Stimulated activated naive CD8-positive, alpha-beta T cell treated with anti-CD3 and anti-CD28 coated beads, Interleukin-15, Interleukin-2, amounts not matched to agents 100 U/mL and 50 U/mL, for 24 hours (primary cell): Measurements from ENCODE around the gene SLC9A3.
A peak's percentile ranks its signal among the peaks of the same experiment; 100 is the strongest.
"Not testable (repeated sequence)": the region's sequence is repeated elsewhere in the genome, so short reads cannot be mapped to it uniquely, and the experiment has no call there.

Experiments used
- ATAC-seq: fragments of 150-1000 bp; cut with Tn5 transposase; one replicate; pipeline ENCODE4 v1.10.0; 2021
- DNase-seq: peaks from one replicate; pipeline ENCODE4 v3.0.0; 2021

SLC9A3 gene

DNA sequence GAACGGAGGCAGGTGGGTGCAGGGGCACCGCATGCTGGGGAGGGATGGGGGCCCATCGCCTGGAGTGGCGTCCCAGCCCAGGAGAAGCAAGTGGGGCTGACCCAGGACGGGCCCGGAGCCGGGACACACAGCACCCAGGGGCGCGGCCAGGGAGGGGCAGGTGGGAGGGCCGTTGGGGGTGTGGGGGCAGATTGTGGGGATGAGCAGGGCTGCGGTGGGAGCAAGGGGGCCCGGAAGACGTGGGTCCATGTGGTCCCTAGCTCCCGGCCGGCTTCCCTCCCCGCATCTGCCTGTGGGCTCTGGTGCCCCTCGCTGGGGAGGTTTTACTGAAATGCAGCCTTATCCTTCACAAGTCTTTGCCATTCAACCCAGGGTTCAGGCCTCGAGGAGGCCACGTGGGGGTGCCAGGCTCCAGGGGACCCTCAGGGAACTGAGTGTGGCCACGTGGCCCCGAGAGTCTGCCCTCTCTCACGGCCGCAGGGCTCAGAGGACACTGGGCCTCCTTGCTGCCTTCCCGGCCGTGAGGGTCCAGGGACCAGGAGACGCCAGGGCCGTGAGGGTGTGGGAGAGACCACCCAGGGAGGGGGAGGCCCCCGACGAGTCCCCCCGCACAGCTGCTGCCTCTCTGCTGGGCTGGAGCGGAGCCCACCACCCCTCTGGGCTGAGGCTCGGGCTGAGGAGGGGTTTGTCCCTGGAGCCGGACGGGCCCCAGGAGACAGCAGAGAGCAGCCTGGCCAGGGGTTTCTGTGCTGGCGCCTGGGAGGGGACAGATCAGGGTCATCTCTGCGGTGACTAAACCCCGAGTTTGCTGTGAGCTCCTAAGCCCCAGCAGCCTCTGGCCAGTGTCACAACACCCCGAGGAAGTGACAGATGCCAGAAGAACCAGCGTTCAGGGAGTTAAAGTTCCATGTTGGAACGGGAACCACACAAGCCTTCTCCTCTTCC lies 35.2 kb downstream of the SLC9A3 start:
- DNase-seq (no peak), ATAC-seq (no peak)

DNA sequence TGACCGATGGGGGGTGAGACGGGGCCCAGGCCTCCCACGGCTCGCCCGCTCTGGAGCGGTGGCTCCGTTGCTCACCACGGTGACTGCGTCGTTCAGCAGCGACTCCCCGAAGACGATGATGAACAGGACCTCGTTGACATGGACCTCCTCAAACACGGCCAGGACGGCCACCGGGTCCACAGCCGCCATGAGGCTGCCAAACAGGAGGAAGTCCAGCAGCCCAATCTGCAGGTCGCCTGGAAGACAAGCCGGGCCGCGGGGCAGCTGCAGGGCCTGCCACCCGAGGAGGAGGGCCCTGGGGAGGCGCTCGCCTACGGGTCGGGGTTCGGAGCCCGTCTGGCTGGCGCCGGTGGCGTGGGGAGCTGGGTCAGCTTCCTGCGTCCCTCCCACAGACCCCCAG lies 36.0 kb downstream of the SLC9A3 start:
- ATAC-seq, result no peak
- no peak for DNase-seq

DNA sequence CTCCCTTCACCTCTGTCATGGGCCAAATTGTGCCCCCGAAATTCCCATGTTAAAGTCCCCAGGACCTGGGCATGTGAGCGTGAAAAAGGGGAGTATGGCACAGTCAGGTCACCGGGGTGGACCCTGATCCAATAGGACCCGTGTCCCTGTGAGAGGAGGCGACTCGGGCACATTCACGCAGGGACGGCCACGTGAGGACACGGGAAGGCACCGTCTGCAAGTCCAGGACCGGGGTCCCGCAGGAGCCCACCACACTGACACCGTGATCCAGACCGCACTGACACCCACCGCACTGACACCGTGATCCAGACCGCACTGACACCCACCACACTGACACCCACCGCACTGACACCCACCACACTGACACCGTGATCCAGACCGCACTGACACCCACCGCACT lies 37.7 kb downstream of the SLC9A3 start:
- ATAC-seq, DNase-seq: not testable (repeated sequence)

DNA sequence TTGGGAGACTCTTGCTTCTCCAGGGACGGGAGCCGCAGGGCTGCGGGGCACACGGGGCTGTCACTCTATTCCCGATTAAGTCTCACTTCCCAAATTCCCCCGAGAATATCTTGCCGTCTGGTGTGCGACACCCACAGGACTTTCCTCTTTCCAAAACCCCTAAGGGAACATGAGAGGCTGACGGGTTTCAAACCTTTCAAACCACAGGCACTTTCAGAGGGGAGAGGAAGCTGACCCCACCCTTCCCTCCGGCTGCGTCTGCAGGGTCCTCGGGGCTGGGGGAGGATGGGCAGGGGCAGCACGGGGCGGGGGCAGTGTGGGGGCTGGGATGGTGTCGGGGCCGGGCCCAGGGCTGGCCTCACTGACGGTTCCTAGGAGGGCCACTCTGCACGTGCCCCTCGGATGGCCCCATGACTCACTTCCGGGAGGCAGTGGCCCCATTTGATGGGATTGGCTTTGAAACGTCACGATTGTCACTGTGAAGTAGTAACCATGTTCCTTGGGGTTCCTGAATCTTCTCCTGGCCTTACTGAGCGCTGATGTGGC lies 38.2 kb downstream of the SLC9A3 start:
- ATAC-seq, result peak; percentile 25
- DNase-seq, result no peak

DNA sequence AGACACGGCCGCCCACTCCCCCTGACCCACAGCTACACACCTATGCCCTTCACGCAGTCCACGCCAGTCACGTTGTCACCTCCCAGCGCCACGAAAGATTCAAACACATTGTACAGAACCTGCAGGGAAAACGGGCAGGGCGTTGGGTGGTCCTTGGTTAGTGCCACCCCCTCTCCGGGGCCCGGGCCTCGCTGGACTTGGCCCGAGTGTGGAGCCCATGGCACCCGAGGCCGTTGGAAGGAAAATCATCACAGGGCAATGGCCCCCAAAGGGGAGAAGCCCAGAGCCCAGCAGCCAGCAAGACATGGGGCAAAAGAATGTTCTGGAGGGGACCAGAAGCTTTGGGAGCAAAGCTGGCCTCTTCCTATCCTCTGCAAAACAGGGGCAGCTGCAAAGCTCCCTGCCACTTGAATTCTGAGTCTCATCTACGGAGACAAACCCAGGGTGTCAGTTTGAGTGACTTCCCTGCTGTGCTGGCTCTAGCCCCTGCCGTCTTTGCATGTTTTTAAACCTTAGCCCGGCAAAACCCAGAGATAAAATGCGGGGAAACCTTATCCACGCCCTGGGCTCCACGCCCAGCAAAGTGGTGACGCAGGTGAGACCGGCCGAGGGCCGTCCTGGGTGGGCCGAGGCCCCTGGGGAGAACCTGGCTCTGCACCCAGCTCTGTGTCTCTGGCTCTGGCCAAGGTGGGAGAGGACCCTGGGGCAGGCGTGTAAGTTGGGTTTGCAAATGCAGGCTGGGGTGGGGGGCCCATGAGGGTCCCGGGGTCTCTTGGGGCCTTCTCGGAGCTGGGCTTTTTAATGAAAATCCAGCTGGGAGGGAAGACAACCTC lies 38.9 kb downstream of the SLC9A3 start:
- no peak for ATAC-seq
- DNase-seq, result no peak

DNA sequence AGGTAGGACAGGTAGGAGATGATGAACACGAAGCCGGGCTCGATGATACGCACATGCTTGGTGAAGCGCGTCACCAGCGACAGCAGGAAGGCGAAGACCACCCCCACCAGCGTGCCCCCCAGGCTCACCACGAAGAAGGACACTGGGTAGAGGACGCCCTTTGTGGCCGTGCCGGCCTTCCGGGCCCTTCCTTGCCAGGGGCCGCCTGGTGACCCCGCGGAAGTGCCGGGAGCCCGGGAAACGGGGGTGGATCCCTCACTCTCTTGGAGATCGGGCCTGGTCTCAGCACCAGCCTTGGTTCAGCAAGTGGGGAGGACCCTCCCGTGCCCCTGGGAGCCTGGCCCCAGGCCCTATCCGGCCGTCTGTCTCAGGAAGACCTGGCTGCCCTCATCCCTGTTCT lies 39.7 kb downstream of the SLC9A3 start:
- ATAC-seq (no peak), DNase-seq (no peak)

DNA sequence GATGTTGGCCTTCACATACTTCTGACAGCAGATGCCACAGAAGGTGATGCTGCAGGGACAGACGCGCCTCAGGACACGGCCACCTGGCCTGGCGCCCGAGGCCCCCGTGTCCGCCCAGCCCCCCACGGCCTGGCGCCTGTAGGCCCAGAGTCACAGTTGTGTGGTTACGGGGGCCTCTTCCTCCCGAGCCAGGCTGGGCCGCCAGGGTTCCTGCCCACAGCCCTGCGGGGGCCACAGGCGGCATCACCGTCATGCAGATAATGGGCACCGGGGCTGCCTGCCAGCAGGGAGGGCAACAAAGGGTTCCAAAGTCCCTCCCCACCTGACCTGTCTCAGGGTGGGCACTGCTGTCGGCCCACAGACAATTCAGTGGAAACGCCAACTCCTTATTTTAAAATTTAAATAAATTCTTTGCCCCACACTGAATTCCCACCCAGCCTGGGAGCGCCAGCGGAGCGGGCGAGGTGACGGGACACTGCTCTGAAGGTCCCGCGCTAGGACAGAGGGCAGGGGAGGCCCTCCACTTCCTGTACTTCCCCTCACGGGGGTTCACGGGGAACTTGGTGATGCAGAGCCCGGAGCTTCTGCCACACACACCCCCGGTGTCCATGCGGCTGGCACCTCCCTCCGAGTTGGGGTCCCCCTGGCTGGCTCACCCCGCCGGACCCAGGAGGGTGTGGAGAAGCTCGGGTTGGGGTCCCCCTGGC lies 40.7 kb downstream of the SLC9A3 start:
- no peak for DNase-seq
- ATAC-seq, result no peak

DNA sequence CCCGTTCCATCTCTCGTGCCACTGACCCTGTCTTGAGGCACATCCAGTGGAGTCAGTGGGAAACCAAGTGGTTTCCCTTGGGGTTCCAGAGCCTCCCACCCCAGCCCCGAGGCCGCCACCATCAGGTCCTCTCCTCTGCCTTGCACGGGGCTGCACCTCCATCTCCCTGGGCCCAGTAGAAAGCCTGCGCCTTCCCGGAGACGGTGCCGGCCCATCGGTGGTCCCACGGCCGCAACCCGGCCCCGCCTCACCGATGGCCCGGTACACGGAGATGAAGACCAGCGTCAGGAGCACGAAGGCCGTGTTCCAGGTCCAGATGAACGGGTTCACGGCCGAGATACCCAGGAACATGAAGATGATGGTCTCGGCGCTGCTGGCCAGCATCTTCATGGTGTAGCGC lies 41.2 kb downstream of the SLC9A3 start:
- ATAC-seq (no peak), DNase-seq (no peak)

DNA sequence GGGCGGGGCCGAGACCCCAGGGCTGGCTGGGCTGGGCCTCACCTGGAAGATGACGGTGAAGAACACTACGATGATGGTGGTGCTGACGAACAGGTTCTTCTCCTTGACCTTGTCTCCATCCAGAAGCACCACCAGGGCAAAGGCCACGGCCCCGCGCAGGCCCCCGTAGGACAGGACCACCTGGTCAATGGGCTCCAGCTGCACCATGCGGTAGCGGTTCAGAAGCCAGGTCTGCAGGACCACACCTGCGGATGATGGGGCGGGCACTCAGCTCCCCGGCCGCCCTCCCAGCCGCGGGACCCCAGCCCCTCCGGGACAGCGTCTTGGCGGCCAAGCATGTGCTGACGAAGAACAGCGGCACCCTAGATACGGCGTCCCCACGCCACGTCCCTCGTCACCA lies 41.7 kb downstream of the SLC9A3 start:
- no peak for ATAC-seq
- DNase-seq, result no peak

DNA sequence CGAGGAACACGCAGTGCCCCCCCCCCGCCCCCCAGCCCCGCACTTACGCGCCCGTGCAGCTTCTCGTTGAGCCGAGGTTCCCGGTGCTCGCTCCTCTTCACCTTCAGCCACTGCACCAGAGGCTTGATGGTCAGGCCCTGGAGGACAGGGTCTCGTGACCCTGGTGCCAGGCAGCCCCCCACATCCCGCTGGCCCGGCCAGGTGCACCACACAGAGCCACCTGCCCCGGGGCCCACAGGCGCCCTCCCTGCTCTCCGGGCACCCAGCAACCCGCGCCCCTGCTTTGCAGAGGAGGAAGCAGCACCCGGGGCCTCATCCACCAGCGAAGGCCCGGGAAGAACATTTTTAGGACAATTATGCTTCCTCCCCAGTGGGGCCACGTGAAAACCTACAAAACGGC lies 42.2 kb downstream of the SLC9A3 start:
- no peak for DNase-seq
- ATAC-seq, result no peak

DNA sequence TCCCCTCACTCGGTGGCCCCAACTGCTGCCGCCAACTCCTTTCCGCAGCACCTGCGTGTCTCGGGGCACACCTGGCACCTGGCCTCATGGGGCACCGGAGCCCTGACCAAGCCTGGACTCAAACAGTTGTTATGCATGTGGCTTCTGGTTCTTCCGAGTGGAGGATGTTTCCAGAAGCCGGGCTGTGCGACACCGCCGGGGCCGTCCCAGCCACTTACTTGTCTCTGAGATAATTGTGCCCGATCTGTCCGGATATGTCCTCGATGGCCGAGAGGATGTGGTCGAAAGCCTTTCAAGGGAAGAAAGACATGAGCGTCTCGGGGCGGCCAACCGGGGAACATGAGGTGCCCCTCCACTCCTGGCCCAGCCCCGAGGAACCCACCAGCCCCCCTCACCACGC lies 42.9 kb downstream of the SLC9A3 start:
- DNase-seq (no peak), ATAC-seq (no peak)

DNA sequence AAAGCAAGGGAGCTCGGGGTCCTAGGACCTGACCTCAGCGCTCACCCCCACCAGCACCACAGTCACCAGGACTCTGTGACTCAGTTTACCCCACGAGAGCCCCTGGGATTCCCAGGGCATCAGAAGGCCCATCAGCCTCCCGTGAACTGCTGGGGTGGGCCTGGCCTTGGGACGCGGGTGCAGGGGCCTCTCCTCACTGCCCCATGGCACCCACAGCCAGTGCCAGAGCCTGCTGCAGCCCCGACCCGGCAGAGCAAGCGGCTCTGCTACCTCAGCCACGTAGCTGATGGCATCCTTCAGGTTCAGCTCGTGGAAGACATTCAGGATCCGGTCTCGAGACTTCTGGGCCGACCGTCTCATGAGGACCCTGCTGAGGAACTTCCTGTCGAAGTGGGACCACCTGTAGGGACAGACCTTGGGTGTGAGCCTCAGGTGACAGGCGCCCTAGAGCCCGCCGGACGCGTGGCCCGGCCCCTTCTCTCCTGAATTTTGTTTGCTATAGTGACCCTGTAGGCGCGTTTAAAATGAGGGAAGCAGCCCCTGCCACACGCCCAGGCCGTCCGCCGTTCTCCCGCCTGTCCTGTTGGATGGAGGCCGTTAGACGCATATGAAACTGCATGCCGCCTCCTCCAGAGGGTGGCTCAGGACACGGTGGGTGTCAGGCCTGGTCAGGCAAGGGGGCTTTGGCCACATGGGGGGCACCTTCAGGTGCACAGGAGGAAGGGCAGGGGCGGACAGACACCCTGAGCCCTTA lies 44.5 kb downstream of the SLC9A3 start:
- DNase-seq, result no peak
- no peak for ATAC-seq

DNA sequence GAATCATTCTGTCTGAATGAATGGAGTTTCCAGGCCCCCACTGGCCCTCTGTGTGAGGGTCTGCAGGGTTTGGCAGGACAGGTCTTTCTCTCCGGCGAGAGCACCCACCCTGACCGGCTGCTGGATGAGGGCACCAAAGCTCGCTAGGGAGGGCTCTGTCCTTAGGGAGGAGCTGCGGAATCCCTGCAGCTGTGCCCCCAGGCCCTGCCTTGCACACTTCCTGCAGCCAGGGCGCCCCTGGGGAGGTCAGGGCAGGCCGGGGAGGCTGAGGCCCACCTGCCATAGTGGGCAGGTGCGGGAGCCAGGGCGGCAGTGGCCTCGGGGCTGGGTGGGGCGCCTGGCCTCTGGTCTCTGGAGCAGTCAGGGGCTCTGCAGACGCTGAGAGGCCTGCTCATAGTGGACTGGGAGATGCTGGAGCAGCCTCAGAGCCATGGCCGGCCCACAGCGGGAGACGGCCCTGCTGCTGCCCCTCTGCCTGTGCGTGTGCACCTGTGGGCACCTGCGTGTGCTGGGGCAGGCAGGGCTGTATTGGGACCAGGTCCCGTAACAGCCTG lies 45.2 kb downstream of the SLC9A3 start:
- ATAC-seq (no peak), DNase-seq (no peak)

DNA sequence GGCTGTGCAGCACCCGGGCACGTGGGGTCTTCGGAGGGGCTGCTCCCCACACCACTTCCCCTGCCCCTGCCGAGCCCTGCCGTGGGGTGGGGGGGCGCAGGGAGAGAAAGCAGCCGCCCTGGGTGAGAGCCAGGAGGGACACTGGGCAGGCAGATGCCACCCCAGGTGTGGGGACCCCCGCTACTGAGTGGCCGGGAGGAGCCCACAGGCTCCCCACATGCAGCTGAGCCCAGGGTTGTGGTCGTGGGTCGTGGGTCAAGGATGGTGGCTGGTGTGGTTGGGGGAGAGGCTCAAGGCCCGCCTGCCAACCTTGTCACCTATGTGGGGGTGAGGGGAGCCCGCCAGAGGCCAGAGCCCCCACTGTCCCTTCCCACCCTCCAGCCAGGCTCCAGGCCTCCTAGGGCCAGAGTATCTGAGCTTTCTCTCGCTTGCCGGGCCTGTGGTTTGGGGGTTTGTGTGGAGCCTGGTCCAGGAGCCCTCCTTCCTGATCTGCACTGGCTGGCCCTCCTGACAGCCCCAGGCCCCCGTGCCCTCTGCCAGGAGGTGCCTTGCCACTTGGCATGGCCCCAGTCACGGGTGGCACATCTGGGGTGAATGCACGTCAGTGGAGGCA lies 45.8 kb downstream of the SLC9A3 start:
- DNase-seq, result no peak

DNA sequence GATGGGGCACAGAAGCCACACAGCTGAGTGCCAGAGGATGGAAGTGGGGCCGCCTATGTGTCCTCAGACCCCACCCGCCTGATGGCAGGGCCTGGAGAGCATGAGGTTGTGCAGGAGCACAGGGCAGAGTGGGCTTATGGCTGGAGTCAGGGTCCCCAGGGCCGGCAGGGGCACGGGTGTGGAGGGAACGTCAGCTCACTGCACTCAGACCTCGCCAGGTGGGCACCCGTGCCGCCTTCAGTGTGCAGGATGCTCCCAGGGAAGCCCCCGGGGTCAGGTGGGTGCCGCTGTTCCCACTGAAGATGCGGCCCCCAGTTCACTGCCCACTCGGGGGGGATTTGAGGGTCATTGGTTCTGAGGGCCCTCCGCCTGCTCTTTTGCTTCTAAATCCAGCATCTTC lies 46.4 kb downstream of the SLC9A3 start:
- ATAC-seq, result no peak
- no peak for DNase-seq

More for the DNA sequence above, 45.8 kb downstream of the SLC9A3 start:
- no peak for ATAC-seq

DNA sequence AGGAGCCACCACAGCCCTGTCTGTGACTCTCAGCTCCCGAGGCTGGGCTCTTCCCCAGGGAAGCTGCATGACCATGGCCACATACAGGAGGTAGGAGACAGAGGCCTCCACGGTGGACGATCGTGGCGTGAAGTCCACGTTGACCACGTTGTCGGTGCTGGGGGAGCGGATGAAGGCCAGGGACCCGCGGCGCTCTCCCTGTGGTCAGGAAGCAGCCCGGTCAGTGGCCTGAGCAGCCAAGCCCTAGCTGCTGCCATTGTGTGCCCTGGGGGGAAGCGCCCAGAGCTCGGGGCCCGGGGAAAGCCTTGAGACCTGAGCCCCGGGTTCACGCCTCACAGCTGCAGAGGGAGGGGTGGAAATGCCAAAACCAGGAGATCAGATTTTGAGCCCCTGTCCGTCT lies 47.0 kb downstream of the SLC9A3 start:
- no peak for ATAC-seq

DNA sequence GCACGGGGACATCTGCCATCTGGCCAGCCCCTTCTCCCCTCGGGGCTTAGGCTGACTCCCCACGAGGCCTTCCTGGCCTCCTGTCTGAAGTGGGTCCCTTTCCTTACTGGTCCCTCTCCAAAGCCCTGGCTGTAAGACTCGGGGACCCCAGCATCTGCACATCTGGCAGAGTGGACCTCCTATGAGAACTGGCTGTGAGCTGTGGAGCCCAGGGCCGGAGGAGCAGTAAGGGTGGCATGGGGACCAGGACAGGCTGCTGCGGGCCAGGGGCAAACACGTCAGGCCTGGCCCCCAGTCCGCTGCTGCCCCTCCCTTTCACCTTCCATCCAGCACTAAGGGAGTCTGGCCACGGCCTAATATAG lies 47.5 kb downstream of the SLC9A3 start:
- DNase-seq (no peak), ATAC-seq (no peak)

More for the DNA sequence above, 47.0 kb downstream of the SLC9A3 start:
- no peak for DNase-seq

DNA sequence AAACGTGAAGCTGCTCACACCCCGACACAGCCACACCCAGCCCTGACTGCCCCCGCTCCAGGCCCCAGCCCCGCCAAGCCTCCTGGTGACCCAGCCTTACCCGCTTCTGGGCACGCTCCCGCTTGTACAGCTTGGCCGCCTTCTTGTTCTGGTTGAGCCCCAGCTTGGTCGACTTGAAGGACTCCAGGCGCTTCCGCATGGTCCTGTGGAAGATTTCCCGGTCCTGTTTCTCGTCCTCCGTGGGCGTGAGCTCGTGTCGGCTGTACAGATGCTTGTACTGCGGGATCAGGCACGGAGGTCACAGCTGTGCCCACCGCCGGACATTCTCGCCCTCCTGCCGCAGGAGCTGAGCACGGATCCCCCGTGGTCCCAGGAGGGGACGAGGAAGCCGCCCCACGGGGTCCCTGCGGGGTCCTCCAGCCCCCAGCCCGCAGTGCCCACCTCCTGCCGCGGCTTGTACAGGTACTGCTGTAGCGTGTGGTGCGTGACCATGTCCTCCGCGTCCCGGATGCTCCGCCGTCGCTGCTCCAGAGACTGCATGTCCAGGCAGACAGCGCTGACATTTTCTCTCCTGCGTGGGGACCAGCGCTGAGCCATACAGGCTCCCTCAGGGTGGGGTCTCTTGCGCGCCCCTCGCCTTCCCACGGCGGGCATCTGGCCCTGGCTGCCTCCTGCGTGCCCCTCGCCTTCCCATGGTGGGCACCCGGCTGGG lies 48.0 kb downstream of the SLC9A3 start:
- DNase-seq (no peak), ATAC-seq (no peak)

DNA sequence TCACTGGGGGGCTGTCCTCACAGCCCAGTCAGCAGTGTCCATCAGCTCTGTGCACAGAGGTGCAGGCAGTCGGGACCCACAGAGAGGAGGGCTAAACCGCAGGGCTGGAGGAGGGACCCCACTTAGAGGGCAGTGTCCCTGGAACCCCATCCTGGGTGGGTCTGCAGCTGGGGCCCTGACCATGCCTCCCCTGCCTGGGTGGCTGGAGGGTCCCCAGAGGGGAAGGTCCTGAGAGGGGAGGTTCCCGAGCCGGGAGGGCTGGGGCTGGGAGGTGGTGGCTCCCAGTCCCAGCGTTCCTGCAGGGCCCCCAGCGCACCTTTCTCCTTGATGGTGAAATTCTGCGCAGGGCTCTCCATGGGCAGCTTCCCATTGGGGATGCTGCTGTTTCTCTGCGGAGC lies 48.5 kb downstream of the SLC9A3 start:
- DNase-seq (no peak), ATAC-seq (no peak)
